WTC11 (cell line): ENCODE measurements around the gene IRF1.

Experiments used
- CTCF ChIP-seq: fragments of 200-600 bp; IDR thresholded peaks from 2 replicates; pipeline ENCODE4 v1.8.0; 2022; ENCODE audit warnings: antibody characterized with exemption
- FOXJ3 ChIP-seq: sonication (generic); formaldehyde crosslinking; IDR thresholded peaks from 2 replicates; pipeline ENCODE4 v1.9.0; 2021; ENCODE audit warnings: missing genetic modification reagents, mild to moderate bottlenecking, borderline replicate concordance
- JUN ChIP-seq: sonication (generic); formaldehyde crosslinking; IDR thresholded peaks from 2 replicates; pipeline ENCODE4 v1.8.0; 2023; ENCODE audit warnings: mild to moderate bottlenecking, missing genetic modification reagents
- ZBTB21 ChIP-seq: sonication (generic); formaldehyde crosslinking; IDR thresholded peaks from 2 replicates; pipeline ENCODE4 v1.8.1; 2023; ENCODE audit warnings: mild to moderate bottlenecking, missing genetic modification reagents, borderline replicate concordance
- ZNF138 ChIP-seq: sonication (generic); formaldehyde crosslinking; conservative IDR thresholded peaks from 2 replicates; pipeline ENCODE4 v1.8.1; 2022; ENCODE audit warnings: mild to moderate bottlenecking, moderate library complexity, missing genetic modification reagents
- ZNF423 ChIP-seq: fragments of 250-450 bp; sonication (Bioruptor Pico); IDR thresholded peaks from 2 replicates; pipeline ENCODE4 v2.1.2; 2022; ENCODE audit warnings: mild to moderate bottlenecking, moderate library complexity
- TF ChIP-seq, protein P1 (sequence below): sonication (generic); formaldehyde crosslinking; IDR thresholded peaks from 2 replicates; pipeline ENCODE4 v1.8.0; 2022; ENCODE audit warnings: mild to moderate bottlenecking, missing genetic modification reagents
- TF ChIP-seq, protein P2 (sequence below): sonication (generic); formaldehyde crosslinking; IDR thresholded peaks from 2 replicates; pipeline ENCODE4 v1.8.1; 2022; ENCODE audit warnings: low read depth, missing genetic modification reagents, borderline replicate concordance
- TF ChIP-seq, protein P3 (sequence below): fragments of 250-450 bp; sonication (Bioruptor Pico); IDR thresholded peaks from 2 replicates; pipeline ENCODE4 v2.1.2; 2022; ENCODE audit warnings: mild to moderate bottlenecking, moderate library complexity

DNA sequence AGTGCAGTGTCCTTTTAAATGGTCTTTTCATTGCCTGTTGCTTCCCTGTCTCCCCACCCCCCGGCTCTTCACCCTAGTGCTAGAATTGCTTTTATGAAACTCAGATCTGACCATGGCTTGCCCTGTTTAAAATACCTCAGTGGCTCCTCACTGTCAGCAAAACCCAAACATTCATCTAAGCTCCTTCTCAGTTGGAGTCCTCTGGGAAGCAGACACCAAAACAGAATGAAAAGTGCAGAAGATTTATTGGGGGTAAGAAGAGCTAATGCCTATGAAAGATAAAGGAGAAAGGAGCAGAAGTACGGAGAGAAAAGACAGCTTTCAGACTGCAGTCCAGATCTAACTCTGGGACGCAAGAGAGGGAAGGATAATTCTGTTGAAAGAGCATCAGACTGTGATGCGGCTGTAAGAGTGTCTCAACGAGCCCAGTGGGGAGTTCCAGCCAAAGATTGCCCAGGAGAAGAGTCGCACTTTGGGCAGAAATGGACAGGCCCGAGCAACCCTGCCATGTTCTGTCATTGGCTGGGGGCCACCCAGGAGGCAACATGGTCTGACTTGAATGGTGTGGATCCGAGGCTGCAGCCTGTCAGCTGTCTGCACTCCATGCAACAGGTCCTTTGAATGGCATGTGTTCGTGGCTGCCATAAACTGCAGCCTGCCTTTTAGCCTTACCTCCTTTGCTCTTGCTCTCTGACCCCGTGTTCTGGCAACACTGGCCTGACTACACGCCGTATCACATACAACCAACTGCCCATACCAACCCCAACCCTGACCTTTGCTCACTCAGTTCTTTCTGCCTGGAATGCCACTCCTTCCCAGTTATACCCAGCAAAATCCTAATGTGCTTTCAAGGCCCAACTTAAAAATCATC, 55.9 kb downstream of the IRF1 start:
- TF ChIP-seq JUN (CRISPR knock-in tag) (no peak), CTCF (no peak), ZBTB21 (CRISPR knock-in tag) (no peak), ZNF138 (CRISPR knock-in tag) (no peak), ZNF423 (no peak), FOXJ3 (CRISPR knock-in tag) (no peak)
- TF ChIP-seq, protein P1, sequence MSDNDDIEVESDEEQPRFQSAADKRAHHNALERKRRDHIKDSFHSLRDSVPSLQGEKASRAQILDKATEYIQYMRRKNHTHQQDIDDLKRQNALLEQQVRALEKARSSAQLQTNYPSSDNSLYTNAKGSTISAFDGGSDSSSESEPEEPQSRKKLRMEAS (CRISPR knock-in tag), result no peak
- TF ChIP-seq, protein P2, sequence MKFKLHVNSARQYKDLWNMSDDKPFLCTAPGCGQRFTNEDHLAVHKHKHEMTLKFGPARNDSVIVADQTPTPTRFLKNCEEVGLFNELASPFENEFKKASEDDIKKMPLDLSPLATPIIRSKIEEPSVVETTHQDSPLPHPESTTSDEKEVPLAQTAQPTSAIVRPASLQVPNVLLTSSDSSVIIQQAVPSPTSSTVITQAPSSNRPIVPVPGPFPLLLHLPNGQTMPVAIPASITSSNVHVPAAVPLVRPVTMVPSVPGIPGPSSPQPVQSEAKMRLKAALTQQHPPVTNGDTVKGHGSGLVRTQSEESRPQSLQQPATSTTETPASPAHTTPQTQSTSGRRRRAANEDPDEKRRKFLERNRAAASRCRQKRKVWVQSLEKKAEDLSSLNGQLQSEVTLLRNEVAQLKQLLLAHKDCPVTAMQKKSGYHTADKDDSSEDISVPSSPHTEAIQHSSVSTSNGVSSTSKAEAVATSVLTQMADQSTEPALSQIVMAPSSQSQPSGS (CRISPR knock-in tag), result no peak
- TF ChIP-seq, protein P3, sequence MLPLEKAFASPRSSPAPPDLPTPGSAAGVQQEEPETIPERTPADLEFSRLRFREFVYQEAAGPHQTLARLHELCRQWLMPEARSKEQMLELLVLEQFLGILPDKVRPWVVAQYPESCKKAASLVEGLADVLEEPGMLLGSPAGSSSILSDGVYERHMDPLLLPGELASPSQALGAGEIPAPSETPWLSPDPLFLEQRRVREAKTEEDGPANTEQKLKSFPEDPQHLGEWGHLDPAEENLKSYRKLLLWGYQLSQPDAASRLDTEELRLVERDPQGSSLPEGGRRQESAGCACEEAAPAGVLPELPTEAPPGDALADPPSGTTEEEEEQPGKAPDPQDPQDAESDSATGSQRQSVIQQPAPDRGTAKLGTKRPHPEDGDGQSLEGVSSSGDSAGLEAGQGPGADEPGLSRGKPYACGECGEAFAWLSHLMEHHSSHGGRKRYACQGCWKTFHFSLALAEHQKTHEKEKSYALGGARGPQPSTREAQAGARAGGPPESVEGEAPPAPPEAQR (CRISPR knock-in tag), result no peak
